Femur (tissue), 1 donor: ENCODE data around the gene SEZ6L.

Source experiments
- DNase-seq: peaks from one replicate; pipeline ENCODE4 v3.0.0-alpha.2; 2017

The SEZ6L gene

DNA sequence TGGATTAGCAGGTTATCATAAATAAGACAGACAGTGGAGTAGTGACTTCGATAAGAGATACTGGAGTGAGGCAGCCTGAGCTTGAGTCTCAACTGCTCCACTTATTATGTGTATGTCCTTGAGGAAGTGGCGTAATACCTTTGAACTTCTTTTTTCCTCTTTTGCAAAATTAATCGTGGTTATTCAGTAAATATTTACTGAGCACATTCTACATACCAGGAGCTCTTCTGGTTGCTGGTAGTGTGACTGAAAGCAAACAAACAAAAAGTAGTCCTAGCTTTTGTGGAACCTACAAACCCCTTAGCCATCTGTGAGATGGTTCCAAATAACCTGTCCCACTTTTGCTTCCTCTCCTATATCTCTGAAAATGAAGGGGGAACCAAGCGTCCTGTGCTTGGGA lies 134.2 kb downstream of the SEZ6L start:
- DNase-seq = no peak

DNA sequence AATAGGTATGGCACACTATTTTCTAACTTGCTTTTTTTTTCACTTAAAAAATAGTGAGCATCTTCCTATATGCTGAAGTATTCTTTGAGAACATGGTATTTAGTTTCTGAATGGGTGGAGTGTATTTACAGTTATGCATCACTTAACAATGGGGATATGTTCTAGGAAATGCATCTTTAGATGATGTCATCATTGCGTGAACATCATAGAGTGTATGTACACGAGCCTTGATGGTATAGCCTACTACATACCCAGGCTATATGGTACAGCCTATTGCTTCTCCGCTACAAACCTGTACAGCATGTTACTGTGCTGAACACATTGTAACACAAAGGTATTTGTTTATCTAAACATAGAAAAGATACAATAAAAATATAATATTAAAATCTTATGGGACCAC lies 135.5 kb downstream of the SEZ6L start:
- DNase-seq = no peak

DNA sequence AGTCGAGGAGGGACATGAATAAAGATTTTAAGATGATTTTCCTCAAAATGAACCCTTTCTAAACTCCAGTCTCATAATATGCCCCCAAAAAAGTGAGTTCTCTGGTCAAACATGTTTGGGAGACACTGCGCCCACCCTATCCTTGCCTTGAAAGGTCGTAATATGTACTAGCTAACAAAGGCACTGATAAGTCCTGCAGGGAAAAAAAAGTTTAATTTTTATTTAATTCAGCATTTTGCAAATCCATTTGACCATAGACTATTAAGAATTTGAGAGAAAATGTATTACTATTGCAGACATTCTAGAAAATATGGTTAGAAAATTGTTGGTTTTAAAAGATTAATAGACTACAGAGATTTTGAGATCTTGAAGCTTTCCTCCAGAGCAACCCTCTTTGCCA lies 139.2 kb downstream of the SEZ6L start:
- no peak for DNase-seq

DNA sequence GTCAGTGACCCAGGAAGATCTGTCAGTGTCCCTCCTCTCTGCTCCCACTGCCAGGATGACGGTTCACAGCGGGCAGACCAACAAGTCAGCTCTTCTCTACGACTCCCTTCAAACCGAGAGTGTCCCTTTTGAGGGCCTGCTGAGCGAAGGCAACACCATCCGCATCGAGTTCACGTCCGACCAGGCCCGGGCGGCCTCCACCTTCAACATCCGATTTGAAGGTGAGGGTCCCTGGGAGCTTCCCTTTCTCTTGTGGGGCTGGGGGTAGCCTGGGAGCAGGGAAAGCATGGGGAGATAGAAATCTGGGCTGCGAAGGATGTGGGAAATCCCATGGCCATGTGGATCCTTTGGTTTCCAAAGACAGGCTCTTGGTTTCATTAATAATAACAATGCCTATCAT lies 141.4 kb downstream of the SEZ6L start:
- no peak for DNase-seq

DNA sequence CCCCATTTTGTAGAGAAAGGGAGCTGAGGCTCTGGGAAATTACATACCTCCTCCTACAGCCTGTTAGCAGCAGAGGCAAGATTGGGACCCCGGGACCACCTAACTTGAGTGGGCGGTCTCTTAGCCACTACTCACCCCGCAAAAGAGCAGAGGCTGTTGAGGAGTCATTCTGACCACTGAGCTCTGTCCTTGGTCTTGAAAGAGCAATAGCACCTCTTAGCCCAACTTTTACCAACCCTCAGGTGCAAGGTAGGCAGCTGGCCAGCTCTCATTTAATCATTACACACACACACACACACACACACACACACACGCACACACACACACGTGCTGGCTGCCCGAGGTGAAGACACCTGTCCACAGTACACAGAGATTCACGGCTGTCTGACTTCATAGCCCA lies 144.0 kb downstream of the SEZ6L start:
- no peak for DNase-seq

DNA sequence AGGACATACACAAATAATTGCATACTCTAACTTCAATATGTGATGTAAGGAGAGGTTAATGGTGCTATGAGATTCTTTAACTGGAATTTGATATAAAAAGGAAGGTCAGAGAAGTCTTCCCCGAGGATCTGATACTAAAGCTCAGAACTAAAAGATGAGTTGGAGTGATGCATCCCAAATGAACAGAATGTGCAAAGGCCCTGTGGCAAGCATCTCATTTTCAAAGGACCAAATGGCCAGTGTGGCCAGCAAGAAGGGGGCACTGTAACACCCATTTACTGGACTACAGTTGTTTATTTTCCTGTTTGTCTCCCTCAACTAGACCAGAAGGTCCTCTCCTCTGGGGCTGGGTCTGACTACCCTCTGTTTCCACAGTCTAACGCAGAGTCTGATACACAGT lies 144.9 kb downstream of the SEZ6L start:
- DNase-seq = no peak

DNA sequence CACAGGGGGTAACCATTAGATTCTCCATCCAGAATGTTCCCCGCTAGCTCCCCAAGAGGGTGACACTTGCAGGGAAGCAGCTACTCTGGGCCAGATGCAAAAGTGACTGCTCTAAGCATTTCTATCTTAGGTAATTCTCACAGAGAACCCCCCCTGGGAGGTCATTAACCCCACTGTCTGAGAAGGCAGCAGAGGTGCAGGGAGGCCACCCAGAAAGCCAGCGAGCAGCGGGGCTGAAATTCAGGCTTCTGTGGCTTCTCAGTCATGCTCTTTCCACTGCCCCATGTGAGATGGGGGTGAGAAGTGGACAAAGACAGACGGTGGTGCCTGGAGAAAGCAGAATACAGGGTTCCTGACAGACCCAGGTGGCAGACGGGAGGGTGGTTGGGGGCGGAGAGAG lies 145.4 kb downstream of the SEZ6L start:
- no peak for DNase-seq

DNA sequence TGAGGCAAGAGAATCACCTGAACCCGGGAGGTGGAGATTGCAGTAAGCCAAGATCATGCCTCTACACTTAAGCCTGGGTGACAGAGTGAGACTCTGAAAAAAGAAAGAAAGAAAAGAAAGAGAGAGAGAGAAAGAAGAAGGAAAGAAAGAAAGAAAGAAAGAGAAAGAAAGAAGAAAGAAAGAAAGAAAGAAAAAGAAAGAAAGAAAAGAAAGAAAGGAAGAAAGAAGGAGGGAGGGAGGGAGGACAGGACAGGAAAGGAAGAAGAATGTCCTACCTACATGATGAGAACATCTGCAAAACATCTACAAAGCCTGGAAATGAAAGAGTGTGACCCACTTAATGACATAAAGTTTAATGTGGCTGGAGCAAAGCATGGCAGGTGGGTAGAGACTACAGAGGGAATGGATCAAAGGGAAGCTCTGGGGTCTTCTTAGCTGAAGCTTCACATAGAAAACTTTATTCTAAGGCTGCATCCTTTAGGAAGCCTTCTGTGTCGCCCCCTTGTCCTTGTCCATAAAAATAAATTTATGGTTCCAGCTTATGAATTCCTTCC lies 147.5 kb downstream of the SEZ6L start:
- DNase-seq = no peak

DNA sequence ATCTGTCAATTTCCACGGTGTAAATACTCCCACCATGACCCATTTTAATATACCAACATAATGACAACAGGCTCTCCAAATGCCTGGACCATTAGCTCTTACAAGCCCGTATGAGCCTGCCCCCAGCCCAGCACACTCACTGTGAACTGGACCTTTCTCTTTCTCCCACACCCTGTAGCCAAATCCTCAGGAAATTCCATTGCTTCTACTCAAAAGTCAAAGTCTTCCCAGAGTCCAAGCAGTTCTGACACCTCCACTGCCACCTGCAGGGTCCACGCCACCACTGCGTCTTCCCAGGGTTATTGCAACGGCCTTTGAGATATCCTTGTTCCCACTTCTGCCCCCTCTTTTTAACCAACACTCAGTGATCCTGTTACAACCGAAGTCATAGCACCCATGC lies 149.7 kb downstream of the SEZ6L start:
- no peak for DNase-seq

DNA sequence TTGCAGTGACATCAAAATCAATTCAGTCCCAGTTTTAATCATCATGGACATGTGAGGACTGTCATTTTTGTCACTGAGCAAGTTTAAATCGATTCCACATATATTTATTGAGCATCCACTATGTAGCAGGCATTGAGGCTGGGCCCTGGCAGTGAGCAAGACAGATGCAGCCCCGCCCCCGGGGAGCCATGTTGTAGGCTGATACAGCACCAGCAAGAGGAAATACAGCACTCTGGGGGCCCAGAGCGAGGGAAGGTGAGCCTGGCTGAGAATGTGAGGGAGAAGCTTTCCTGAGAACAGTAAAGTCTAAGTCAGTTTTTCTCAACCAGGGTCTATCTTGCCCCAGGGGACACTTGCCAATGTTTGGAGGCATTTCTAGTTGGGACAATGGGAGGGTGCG lies 151.2 kb downstream of the SEZ6L start:
- no peak for DNase-seq

DNA sequence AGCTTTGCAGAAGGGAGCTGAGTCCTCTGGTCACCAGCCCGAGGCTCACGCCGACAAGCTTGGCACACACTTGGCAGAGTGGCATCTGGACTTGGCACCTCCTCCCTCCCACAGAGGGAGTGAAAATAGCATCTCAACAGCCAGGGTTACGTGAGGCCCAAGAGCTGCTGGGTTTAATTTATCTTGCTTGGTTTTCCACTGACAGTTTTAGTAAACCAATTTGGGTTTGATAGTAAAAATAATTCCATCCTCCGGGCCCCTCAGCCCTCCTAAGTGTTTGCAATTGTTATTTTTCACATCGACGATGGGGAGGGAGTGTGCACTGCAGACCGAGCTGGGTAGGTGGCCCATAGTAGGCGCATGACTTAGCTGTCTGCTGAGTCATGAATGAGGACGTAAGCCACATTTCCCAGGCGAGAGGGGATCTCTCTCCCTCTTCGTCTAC lies 152.2 kb downstream of the SEZ6L start:
- DNase-seq = no peak

DNA sequence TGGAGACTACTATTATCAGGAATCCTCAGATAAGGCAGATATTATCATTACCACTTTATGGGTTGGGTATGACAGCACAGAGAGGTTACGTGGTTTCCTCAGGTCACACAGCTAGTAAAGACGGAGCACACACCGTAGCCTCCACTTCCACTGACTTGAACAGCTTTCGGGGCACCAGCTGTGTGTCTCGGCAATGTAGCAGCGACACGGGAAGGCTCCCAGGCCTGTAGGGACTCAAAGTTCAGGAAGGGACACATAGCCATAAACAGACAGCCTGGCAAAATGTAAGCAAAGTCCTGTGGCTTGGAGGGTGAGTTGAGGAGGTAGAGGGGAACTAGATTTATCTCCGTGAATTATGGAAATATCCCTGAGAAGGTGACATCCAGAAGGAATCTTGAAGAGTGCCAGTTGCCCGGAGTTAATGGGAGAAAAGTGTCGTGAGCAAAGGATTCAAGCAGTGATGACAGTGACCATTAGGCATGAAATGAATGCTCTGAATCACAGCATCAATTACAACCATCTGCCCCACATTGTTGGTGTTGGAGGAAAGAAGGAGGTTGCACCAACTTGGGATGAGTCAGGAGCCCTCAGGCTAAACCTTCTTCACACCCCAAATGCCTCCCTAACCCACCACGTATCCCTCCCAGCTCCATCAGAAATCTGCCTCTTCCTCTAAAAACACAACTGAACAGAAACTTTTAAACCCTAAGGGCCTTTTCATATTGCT lies 153.1 kb downstream of the SEZ6L start:
- no peak for DNase-seq

DNA sequence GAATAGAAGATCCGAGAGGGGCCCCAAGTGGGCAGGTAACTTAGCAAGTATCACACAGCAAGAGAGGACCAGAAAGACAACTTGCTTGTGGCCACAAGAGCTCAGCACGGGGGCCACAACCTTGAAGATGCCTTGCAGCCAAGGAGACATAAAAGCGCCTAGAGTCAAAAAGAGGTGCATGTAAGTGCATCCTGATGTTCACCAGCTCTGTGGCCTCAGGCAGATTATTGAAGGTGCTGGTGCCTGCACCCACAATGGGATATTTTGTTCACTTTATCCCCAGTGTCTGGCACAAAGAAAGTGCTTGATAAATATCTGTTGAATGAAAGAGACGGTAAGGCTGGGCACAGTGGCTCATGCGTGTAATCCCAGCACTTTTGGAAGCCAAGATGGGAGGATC lies 153.8 kb downstream of the SEZ6L start:
- no peak for DNase-seq

DNA sequence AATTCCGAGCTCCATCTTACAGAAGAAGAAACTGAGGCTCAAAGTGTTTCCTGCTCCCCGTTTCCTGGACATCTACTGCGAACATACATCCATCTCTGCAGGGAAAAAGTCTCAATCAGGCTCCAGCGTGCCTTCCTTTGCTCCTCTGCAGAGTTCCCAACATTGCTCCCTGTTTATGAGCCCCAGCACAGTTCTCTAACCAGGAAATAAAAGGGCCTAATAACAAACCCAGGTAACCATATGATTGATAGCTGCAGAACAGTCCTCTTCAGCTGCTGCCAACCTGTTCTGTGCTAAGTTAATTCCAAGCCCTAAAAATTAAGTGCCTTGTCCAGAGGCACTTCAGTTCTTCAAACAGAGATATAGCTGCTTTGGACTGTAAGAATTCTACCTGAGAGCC lies 154.9 kb downstream of the SEZ6L start:
- no peak for DNase-seq

DNA sequence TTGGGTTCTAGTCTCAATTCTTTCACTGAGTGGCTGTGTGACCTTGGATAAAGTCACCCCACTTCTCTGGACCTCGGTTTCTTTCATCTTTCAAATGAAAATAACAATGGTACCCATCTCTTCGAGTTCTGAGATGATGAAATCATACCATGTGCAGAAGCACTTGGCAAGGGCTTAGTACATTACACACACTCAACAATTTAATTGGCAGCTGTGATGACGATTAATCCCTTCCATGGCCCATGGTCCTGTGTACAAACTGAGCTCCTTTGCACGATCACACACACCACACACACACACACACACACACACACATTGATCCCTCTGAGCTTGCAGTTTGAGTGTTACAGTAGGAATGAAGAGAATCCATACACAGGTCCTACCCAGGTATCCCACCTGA lies 156.4 kb downstream of the SEZ6L start:
- no peak for DNase-seq

DNA sequence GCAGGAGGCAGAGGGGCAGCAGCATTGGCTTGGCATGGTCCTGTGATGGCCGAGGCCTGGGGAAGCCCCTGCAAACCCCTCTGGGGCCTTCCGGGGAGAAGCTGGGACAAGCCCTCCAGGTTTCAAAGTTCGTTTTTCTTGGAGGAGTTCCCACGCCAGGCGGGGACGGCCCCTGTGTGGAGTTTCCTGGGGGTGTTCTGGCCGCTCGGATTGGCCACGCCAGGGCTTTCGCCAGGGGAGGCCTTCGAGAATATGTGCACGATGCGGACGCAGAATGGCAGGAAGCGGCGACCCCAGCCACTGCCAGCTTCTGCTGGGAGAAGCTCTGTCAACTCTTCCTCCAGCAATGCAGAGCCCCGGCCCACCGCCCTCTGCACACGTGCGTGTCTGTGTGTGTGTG lies 157.5 kb downstream of the SEZ6L start:
- no peak for DNase-seq

DNA sequence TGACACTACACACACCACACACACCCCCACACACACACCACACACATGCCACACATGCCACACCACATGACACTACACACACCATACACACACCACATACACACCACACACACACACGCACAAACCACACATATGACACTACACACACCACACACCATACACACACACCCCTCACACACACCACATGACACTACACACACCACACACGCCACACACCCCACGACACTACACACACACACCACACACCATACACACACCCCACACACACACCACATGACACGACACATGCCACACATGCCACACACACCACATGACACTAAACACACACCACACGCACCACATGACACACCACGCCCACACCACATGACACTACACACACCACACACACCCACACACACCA lies 158.0 kb downstream of the SEZ6L start:
- DNase-seq = no peak

DNA sequence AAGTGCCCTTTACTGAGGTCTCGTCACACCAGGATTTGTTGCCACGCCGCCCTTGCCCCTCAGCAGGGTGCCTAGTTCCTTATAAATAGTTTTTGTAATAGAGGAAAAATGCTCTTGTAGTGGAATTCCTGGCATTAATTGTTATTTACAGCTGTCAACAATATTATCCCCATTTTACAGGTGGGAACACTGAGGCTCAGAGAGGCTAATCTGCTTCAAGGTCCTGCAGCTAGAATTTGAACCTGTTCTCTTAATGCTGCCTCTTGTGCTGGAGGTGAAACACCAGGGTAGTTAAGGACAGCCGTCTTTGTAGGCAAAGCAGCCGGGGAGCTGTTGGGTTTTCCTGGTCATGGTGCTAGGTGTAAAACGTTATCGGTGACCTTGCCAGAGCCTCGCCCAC lies 159.0 kb downstream of the SEZ6L start:
- no peak for DNase-seq

DNA sequence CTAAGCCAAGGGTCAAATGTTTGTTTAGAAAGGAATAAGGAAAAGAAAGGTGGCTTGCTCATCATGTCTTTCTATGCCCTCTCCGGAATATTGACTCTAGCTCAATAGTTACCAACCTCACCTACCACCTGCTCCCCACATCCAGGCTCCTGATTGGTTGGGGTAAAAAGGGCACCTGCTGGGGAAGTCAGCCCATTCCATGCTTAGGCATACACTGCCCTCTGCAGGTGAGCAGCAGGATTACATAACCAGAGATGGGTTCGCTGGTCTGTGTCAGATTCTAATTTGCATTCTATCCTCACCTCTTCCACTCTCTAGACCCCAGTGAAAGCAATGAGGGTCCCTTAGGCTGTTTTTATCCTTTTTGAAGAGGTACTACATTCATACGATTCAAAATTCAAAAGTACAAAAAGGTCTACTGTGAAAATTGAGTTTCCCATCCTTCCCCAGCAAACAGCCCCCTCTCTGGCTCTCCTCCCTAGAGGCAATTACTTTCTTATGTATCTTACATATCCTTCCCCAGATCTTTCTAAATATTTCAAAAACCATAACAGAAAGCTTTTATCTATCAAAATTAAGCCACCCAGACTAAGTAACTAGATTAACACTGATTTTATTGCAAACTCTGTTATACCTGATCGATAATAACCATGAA lies 161.8 kb downstream of the SEZ6L start:
- peak; percentile 31 for DNase-seq

DNA sequence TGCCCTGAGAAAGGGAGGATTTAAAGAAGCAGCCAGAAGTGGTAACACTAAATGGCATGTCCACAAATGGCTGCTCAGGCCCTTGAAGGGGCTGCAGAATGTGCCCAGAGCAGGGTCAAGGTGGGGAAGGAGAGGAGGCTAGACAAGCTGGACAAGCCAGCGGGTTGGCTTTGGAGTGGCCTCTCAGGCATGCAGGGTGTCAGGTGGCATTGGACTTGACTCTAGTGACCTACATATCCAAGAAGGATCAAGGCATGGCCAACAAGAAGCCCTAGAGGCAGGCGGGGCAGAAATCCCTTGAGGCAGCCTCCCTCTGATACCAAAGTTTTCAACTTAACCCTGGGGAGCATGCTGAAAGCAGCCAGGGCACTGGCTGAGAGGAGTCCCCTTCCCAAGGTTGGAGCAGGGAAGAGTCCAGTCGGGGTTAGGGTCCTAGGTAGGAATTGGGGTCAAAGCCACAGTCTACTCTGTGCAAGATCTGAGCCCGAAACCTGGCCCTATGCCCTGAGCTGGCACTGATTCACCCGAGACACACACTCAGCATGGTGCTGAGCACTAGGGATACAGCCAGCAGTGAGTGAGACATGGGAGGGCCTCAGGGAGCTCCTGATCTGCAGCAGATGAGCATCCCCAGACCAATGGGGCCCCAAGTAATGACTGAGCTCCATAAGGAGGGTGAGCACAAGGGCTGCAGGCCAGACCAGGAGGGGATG lies 164.0 kb downstream of the SEZ6L start:
- DNase-seq = no peak

DNA sequence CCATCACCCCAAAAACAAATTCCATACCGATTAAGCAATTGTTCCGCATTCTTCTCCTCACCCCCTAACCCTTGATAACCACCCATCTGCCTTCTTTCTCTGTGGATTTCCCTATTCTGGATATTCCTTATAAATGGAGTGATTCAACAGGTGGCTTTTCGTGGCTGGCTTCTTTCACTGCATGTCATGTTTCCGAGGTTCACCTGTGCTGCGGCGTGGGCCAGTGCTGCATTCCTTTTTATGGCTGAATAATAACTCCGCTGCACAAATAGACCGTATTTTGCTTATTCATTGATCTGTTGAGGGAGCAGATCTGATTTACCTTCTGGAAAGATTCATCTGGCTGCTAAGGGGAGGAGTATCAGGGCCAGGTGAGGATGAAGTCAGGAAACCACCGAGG lies 165.0 kb downstream of the SEZ6L start:
- no peak for DNase-seq

DNA sequence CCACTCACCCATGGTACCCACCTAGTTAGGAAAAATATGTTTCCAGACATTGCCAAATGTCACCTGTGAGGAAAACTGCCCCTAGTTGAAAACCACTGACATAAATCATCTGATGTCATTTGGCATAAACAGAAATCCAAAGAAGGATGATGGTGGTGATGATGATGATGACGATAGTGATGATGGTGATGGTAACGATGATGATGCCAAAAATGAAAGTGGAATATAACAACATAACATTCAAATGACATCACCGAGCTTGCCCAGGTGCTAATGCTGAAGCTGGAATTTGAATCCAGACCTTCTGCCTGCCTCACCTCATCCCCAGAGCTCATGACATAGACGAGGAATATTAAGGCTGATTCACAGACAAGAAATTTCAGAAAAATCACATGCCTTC lies 167.5 kb downstream of the SEZ6L start:
- no peak for DNase-seq

DNA sequence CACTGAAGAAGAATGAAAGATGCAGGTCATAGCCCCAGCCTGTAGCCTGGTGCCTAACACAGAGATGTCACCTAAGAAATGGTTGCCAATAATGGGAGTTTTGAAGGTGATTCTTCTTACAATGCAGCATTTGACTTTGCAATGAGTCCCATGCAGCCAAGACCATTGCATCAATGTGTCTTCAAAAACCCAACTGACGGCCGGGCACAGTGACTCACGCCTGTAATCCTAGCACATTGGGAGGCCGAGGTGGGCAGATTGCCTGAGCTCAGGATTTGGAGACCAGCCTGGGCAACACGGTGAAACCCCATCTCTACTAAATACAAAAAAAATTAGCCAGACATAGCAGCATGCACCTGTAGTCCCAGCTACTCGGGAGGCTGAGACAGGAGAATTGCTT lies 170.5 kb downstream of the SEZ6L start:
- no peak for DNase-seq
